Smooth muscle cell (in vitro differentiated cells): ENCODE results near the gene H3-3A. TPM values are rescaled to one million over a fixed set of nuclear protein-coding genes. Genes with fewer than 3 reads are reported as not detected.

Source experiments
- DNase-seq: peaks from one replicate; lab custom pipeline; 2025; ENCODE audit not compliant: unreplicated experiment; lab: John Stamatoyannopoulos, UW
- H2AFZ ChIP-seq: fragments of 200-600 bp; sonication (generic); 2 replicates; pipeline ENCODE4 v1.6.0; 2016; ENCODE audit warnings: antibody characterized with exemption, low read depth, mild to moderate bottlenecking
- H3F3A ChIP-seq: fragments of 200-600 bp; sonication (generic); 2 replicates; pipeline ENCODE4 v1.6.0; 2017; ENCODE audit warnings: antibody characterized with exemption, low read depth
- H3K27ac ChIP-seq: fragments of 200-600 bp; sonication (generic); 2 replicates; pipeline ENCODE4 v1.5.1; 2016; ENCODE audit warnings: low read depth, mild to moderate bottlenecking
- H3K27me3 ChIP-seq: fragments of 200-600 bp; sonication (generic); 2 replicates; pipeline ENCODE4 v1.6.1; 2016; ENCODE audit warnings: low read depth, mild to moderate bottlenecking
- H3K36me3 ChIP-seq: fragments of 200-600 bp; sonication (generic); 2 replicates; pipeline ENCODE4 v1.5.1; 2016; ENCODE audit warnings: low read depth
- H3K4me1 ChIP-seq: fragments of 200-600 bp; sonication (generic); 2 replicates; pipeline ENCODE4 v1.5.1; 2016; ENCODE audit warnings: low read depth
- H3K4me2 ChIP-seq: fragments of 200-600 bp; sonication (generic); 2 replicates; pipeline ENCODE4 v1.6.0; 2016; ENCODE audit warnings: mild to moderate bottlenecking
- H3K4me3 ChIP-seq: fragments of 200-600 bp; sonication (generic); 2 replicates; pipeline ENCODE4 v1.5.1; 2016; ENCODE audit warnings: mild to moderate bottlenecking
- H3K79me2 ChIP-seq: fragments of 200-600 bp; sonication (generic); 2 replicates; pipeline ENCODE4 v1.6.0; 2016; ENCODE audit warnings: low read depth, mild to moderate bottlenecking
- H3K9ac ChIP-seq: fragments of 200-600 bp; sonication (generic); 2 replicates; pipeline ENCODE4 v1.6.0; 2016; ENCODE audit warnings: low read depth
- H3K9me3 ChIP-seq: fragments of 200-600 bp; sonication (generic); replicated peaks from 2 replicates; pipeline ENCODE4 v1.5.1; 2016; ENCODE audit warnings: low read depth
- H4K20me1 ChIP-seq: fragments of 200-600 bp; sonication (generic); 2 replicates; pipeline ENCODE4 v1.6.0; 2016; ENCODE audit warnings: low read depth
- WGBS: methylation state at CpG from one replicate; pipeline ENCODE4 v1.1.7; 2016; ENCODE audit warnings: low lambda C conversion rate; 5-methylcytosine and 5-hydroxymethylcytosine counted together
- polyA plus RNA-seq: library from polyadenylated mRNA; unstranded; fragments of >200 nt; fragmentation: Nextera tagmentation; extraction: Ambion mirVana; gene quantifications from 2 replicates; pipeline ENCODE4 v1.2.1, GENCODE V29; 2016
- total RNA-seq: library from RNA; depleted of rRNA; stranded (reverse); fragments of >200 nt; gene quantifications from 2 replicates; pipeline ENCODE4 v1.2.3, GENCODE V29; 2014
- TF ChIP-seq, protein P1 (sequence below): fragments of 200-600 bp; sonication (generic); IDR thresholded peaks from 2 replicates; pipeline ENCODE4 v1.5.1; 2017; ENCODE audit warnings: borderline replicate concordance, mild to moderate bottlenecking, antibody characterized with exemption; ENCODE audit not compliant: insufficient read depth, poor library complexity, severe bottlenecking

H3-3A gene
- total and polyA plus RNA-seq, 2 experiments from 2014 or later = 430 to 459 TPM

DNA sequence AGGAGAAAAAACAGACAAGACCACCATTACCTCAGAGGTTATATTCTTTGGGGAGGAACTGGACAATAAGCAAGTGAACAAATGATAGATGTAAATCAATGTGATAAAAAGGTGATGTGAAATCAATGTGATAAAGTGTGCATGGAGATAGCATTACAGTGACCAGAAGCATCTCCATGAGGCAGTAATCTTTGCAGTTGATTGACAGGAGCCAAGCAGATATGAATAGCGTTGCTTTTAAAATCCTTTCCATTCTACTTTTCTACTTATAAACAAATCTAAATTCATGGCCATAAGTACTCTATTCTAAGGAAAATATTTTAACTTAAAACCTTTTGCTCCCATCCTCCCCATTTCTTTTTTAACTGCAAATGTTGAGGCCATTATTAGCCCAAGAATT lies 2.8 kb upstream of the H3-3A start:
- WGBS = 96% methylated on average over 1 of the region's 1 CpG
- Histone ChIP-seq H3K27me3 (no peaks in the 10 kb centered on the region), H3K9me3 (no peaks in the 10 kb centered on the region), H3F3A (peaks cover 11% of the 10 kb centered on the region), H3K27ac (no peak overlapping the region), H4K20me1 (peaks cover 16% of the 10 kb centered on the region), H3K9ac (no peak overlapping the region), H3K4me1 (peaks cover 11% of the 10 kb centered on the region), H3K79me2 (peaks cover 17% of the 10 kb centered on the region), H3K36me3 (no peaks in the 10 kb centered on the region), H2AFZ (no peak overlapping the region), H3K4me2 (no peak overlapping the region), H3K4me3 (no peak overlapping the region)
- TF ChIP-seq, protein P1, sequence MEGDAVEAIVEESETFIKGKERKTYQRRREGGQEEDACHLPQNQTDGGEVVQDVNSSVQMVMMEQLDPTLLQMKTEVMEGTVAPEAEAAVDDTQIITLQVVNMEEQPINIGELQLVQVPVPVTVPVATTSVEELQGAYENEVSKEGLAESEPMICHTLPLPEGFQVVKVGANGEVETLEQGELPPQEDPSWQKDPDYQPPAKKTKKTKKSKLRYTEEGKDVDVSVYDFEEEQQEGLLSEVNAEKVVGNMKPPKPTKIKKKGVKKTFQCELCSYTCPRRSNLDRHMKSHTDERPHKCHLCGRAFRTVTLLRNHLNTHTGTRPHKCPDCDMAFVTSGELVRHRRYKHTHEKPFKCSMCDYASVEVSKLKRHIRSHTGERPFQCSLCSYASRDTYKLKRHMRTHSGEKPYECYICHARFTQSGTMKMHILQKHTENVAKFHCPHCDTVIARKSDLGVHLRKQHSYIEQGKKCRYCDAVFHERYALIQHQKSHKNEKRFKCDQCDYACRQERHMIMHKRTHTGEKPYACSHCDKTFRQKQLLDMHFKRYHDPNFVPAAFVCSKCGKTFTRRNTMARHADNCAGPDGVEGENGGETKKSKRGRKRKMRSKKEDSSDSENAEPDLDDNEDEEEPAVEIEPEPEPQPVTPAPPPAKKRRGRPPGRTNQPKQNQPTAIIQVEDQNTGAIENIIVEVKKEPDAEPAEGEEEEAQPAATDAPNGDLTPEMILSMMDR = no peak
- no peak for DNase-seq

DNA sequence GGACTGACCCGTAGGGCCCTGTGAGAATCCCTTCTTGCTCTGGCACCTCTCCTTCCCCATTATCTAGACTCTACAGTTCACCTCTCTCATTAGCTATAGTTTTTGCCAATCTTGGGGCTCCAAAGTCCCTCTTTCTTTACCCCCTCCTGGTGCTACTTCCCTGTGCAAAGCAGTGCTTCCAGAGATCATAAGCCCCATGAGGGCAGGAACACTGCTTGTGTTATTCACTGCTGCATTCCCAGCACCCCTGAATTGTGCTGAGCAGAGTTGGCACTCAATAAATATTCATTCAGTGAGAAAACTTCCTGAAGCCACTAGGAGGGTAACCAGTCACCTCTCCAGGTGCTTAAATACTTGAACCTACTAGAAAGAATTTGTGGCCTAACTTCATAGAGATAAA lies 2.1 kb upstream of the H3-3A start:
- no peaks in the 10 kb centered on the region for H3K27me3 ChIP-seq
- WGBS = 100% methylated on average over 1 of the region's 1 CpG
- TF ChIP-seq, protein P1 = no peak
- no peak for DNase-seq
- H2AFZ ChIP-seq = no peak overlapping the region
- no peak overlapping the region for H3K9ac ChIP-seq
- H3K79me2 ChIP-seq = peaks cover 24% of the 10 kb centered on the region
- H3K4me1 ChIP-seq = peaks cover 16% of the 10 kb centered on the region
- H3K9me3 ChIP-seq = no peaks in the 10 kb centered on the region
- peak overlapping the region; percentile 84 for H3K27ac ChIP-seq
- H3K4me3 ChIP-seq = peak overlapping the region; percentile 74
- peaks cover 23% of the 10 kb centered on the region for H4K20me1 ChIP-seq
- no peak overlapping the region for H3K4me2 ChIP-seq
- peaks cover 11% of the 10 kb centered on the region for H3F3A ChIP-seq
- H3K36me3 ChIP-seq = no peaks in the 10 kb centered on the region

DNA sequence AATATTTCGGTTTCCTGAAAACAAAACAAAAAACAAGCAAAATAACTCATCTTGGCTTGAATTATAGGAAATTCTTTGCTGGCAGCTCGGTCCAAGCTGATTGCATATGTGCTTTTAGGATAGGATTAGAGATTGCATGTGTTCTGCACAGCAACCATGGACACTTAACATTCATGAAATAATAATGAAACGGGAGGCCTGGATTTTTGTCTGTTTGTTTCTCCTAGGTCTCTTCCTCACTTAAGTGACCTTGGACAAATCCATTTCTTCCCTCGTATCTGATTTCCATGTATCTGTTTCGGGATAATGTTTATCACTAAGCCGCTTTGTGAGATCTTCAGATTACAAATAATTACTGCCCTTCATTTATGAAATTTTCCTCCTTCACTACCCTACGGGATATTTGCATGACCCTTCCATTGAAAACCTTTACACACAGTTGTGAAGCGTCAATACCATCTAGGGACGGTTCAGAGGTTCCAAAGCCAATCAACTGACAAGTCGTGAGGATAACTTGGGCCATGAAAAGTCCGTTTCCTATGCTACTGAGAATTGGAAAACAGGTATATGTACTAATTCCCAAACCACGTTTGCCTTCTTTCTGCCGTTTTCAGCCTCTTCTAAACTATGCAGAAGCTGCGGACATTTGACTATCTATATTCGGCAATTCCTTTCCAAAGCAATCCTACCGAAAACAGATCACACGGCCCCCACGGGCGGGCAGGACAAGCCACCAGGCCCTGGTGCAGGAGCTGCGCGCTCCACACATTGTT lies 1.3 kb upstream of the H3-3A start:
- Histone ChIP-seq H3K27ac (peak overlapping the region; percentile 84), H3K36me3 (no peaks in the 10 kb centered on the region), H2AFZ (peak overlapping the region; percentile 88), H3K27me3 (no peaks in the 10 kb centered on the region), H3K9me3 (no peaks in the 10 kb centered on the region), H3K9ac (peak overlapping the region; percentile 90), H4K20me1 (peaks cover 31% of the 10 kb centered on the region), H3K4me3 (peak overlapping the region; percentile 74), H3K4me2 (peak overlapping the region; percentile 92), H3K4me1 (peaks cover 24% of the 10 kb centered on the region), H3K79me2 (peaks cover 32% of the 10 kb centered on the region), H3F3A (peaks cover 11% of the 10 kb centered on the region)
- DNase-seq = no peak
- TF ChIP-seq, protein P1 = no peak
- 16% methylated on average over 21 of the region's 21 CpGs for WGBS
